T-cell (primary cell): ENCODE data around the gene PDS5A. TPM values are rescaled to one million over a fixed set of nuclear protein-coding genes. Genes with fewer than 3 reads are reported as not detected.
"Not testable (repeated sequence)": the region's sequence is repeated elsewhere in the genome, so short reads cannot be mapped to it uniquely, and the experiment has no call there.

Experiments
- ATAC-seq, 4 experiments: fragments of 200-7000 bp in 3 of 4; fragments of 150-1000 bp in 1 of 4; cut with Tn5 transposase; replicated peaks in 1 of 4; 1 replicate in 3 of 4; 2 replicates in 1 of 4; pipeline ENCODE4 v1.10.0; 2021; ENCODE audit warnings: moderate library complexity in 3 of 4, mild to moderate bottlenecking in 2 of 4, moderate number of reproducible peaks in 1 of 4
- CTCF ChIA-PET, 2 donors: fragments of 300-600 bp; sonication (Branson Sonifier 250); formaldehyde crosslinking; loops; one replicate each; lab custom pipeline; 2022; ENCODE audit warnings: antibody characterized with exemption in 2 of 2; lab: Charles Lee
- POLR2A ChIA-PET, 2 donors: fragments of 300-600 bp; sonication (Branson Sonifier 250); formaldehyde crosslinking; loops; one replicate each; lab custom pipeline; 2022; ENCODE audit warnings: antibody characterized with exemption in 2 of 2; lab: Charles Lee
- DNase-seq, 35 experiments: peaks; one replicate each; pipeline versions ENCODE4 v3.0.0 to v3.0.0-alpha.2; 2013 to 2023
- H3K27ac ChIP-seq: one replicate; pipeline ENCODE4 v1.5.1; 2013; ENCODE audit warnings: low read length
- H3K27me3 ChIP-seq, 2 experiments: replicated peaks in 1 of 2; 1 replicate in 1 of 2; 2 replicates in 1 of 2; pipeline versions ENCODE4 v1.6.1 to v1.7.0; 2013; ENCODE audit warnings: low read length in 1 of 2, mixed read lengths in 1 of 2; ENCODE audit not compliant: control insufficient read depth in 2 of 2, insufficient read depth in 2 of 2; ENCODE audit errors: extremely low read depth in 1 of 2
- H3K36me3 ChIP-seq, 2 donors: 1 replicate in 1 of 2; 2 replicates in 1 of 2; pipeline versions ENCODE4 v1.6.1 to v1.7.0; 2013; ENCODE audit warnings: low read length in 1 of 2; ENCODE audit not compliant: control insufficient read depth in 2 of 2, insufficient read depth in 1 of 2; ENCODE audit errors: extremely low read depth in 1 of 2
- H3K4me1 ChIP-seq, 2 experiments: 1 replicate in 1 of 2; 2 replicates in 1 of 2; pipeline versions ENCODE4 v1.6.1 to v1.7.0; 2013; ENCODE audit warnings: low read length in 2 of 2, mixed read lengths in 1 of 2; ENCODE audit not compliant: insufficient read depth in 2 of 2, control insufficient read depth in 1 of 2; ENCODE audit errors: extremely low read depth in 1 of 2
- H3K4me3 ChIP-seq, 2 donors: 1 replicate in 1 of 2; 2 replicates in 1 of 2; pipeline versions ENCODE4 v1.5.1 to v1.7.0; 2013; ENCODE audit warnings: mild to moderate bottlenecking in 2 of 2, low read length in 1 of 2, moderate library complexity in 1 of 2; ENCODE audit not compliant: control insufficient read depth in 1 of 2; ENCODE audit errors: extremely low read depth in 1 of 2
- H3K9me3 ChIP-seq: 2 replicates; pipeline ENCODE4 v1.7.0; 2013
- H3K27ac Mint-ChIP-seq, 2 donors: one replicate each; pipeline ENCODE4 v1.8.0; 2020 to 2021; ENCODE audit warnings: mild to moderate bottlenecking in 2 of 2, mixed read lengths in 2 of 2
- H3K27me3 Mint-ChIP-seq, 2 donors: one replicate each; pipeline ENCODE4 v1.8.0; 2021 to 2022; ENCODE audit warnings: mixed read lengths in 2 of 2
- H3K36me3 Mint-ChIP-seq: one replicate; pipeline ENCODE4 v1.8.0; 2021; ENCODE audit warnings: mixed read lengths
- H3K4me1 Mint-ChIP-seq, 3 donors: one replicate each; pipeline ENCODE4 v1.8.0; 2020 to 2022; ENCODE audit warnings: mixed read lengths in 3 of 3, mild to moderate bottlenecking in 1 of 3
- H3K4me3 Mint-ChIP-seq, 3 donors: one replicate each; pipeline ENCODE4 v1.8.0; 2020 to 2022; ENCODE audit warnings: mild to moderate bottlenecking in 3 of 3, mixed read lengths in 3 of 3, moderate library complexity in 3 of 3
- H3K9me3 Mint-ChIP-seq, 3 donors: one replicate each; pipeline ENCODE4 v1.8.0; 2020 to 2022; ENCODE audit warnings: mixed read lengths in 3 of 3
- WGBS: methylation state at CpG from one replicate; pipeline ENCODE4 v1.1.5; 2013; ENCODE audit warnings: missing lambda C conversion rate; ENCODE audit not compliant: insufficient coverage; 5-methylcytosine and 5-hydroxymethylcytosine counted together
- total RNA-seq, 35 experiments: library from RNA in 6 of 35; stranded (reverse) in 6 of 35; fragments of 120-200 nt in 1 of 35; gene quantifications; one replicate each; pipeline versions ENCODE4 v1.2.1 to v1.2.4 and lab custom pipeline; 2013 to 2026

PDS5A gene
- total RNA-seq, 5 donors from 2014 or later (not counting 1 experiment from before 2014, with no cell fraction given): 73.5 to 113 (median 88.5) TPM

- no peak for ATAC-seq
- no peak for DNase-seq
- H3K36me3 ChIP-seq: no peaks in the 10 kb centered on the region
- WGBS: 70% methylated on average over 2 of the region's 8 CpGs
- Mint-ChIP-seq H3K9me3 (no peaks in the 10 kb centered on the region), H3K36me3 (no peaks in the 10 kb centered on the region), H3K27ac (no peak overlapping the region), H3K27me3 (peaks cover 0 to 1% of the 10 kb centered on the region in 2 donors), H3K4me1 (peaks cover 0 to 9% (median 0%) of the 10 kb centered on the region in 3 donors), H3K4me3 (no peak overlapping the region)
- no peak overlapping the region for H3K4me3 ChIP-seq
- H3K27me3 ChIP-seq: peaks cover 0 to 3% of the 10 kb centered on the region in 2 experiments
- CTCF ChIA-PET: interaction anchor here in 1 of 2 donors (0.6 kb wide), 1 partner anchor 573 kb away, joined by 3 read pairs; no protein-coding TSS in a partner anchor
- no peak overlapping the region for H3K27ac ChIP-seq
- no peaks in the 10 kb centered on the region for H3K4me1 ChIP-seq
- no peaks in the 10 kb centered on the region for H3K9me3 ChIP-seq
- POLR2A ChIA-PET: interaction anchor here in 1 of 2 donors (0.5 kb wide), 1 partner anchor 141 kb away, joined by 8 read pairs; no protein-coding TSS in a partner anchor
Observed at GRCh38 chr4:39808231-39808749, 169.4 kb downstream of the PDS5A start.

GRCh38 chr4:39802005-39802404 is 175.7 kb downstream of the PDS5A start:
- WGBS: 90% methylated on average over 3 of the region's 4 CpGs
- H3K36me3 Mint-ChIP-seq: no peaks in the 10 kb centered on the region
- no peak for ATAC-seq
- H3K9me3 Mint-ChIP-seq: no peaks in the 10 kb centered on the region
- Histone ChIP-seq H3K9me3 (no peaks in the 10 kb centered on the region), H3K36me3 (no peaks in the 10 kb centered on the region), H3K4me3 (no peak overlapping the region), H3K27ac (no peak overlapping the region), H3K4me1 (no peaks in the 10 kb centered on the region), H3K27me3 (peaks cover 0 to 3% of the 10 kb centered on the region in 2 experiments)
- peaks cover 0 to 1% of the 10 kb centered on the region in 2 donors for H3K27me3 Mint-ChIP-seq
- CTCF ChIA-PET: no interaction called here
- POLR2A ChIA-PET: no interaction called here
- no peak overlapping the region for H3K27ac Mint-ChIP-seq
- DNase-seq: no peak
- H3K4me1 Mint-ChIP-seq: no peaks in the 10 kb centered on the region
- no peak overlapping the region for H3K4me3 Mint-ChIP-seq

- H3K27me3 Mint-ChIP-seq, POLR2A ChIA-PET, H3K4me1 Mint-ChIP-seq: not testable (repeated sequence)
Observed at GRCh38 chr4:39792976-39793375, 184.7 kb downstream of the PDS5A start.

GRCh38 chr4:39792529-39792928 is 185.2 kb downstream of the PDS5A start:
- Mint-ChIP-seq H3K27ac (no peak overlapping the region), H3K4me3 (no peak overlapping the region), H3K4me1 (no peaks in the 10 kb centered on the region), H3K9me3 (peaks cover 0 to 4% (median 0%) of the 10 kb centered on the region in 3 donors), H3K36me3 (no peaks in the 10 kb centered on the region), H3K27me3 (no peaks in the 10 kb centered on the region)
- DNase-seq (no peak), ATAC-seq (no peak)
- Histone ChIP-seq H3K36me3 (no peaks in the 10 kb centered on the region), H3K27me3 (no peaks in the 10 kb centered on the region), H3K9me3 (no peaks in the 10 kb centered on the region), H3K4me1 (no peaks in the 10 kb centered on the region), H3K27ac (no peak overlapping the region), H3K4me3 (no peak overlapping the region)
- ChIA-PET POLR2A (no interaction called here), CTCF (no interaction called here)
- WGBS: no CpG with 5 or more reads among the region's 3 CpGs

More at GRCh38 chr4:39792976-39793375, 184.7 kb downstream of the PDS5A start:
- WGBS: 93% methylated on average over 9 of the region's 13 CpGs
- H3K36me3 Mint-ChIP-seq, H3K27me3 ChIP-seq, DNase-seq, H3K9me3 Mint-ChIP-seq, ATAC-seq, CTCF ChIA-PET, H3K4me3 Mint-ChIP-seq, H3K4me1 ChIP-seq, H3K27ac ChIP-seq, H3K9me3 ChIP-seq, H3K36me3 ChIP-seq, H3K27ac Mint-ChIP-seq, H3K4me3 ChIP-seq: not testable (repeated sequence)

GRCh38 chr4:39792128-39792527 is 185.6 kb downstream of the PDS5A start:
- peaks cover 0 to 4% (median 0%) of the 10 kb centered on the region in 3 donors for H3K9me3 Mint-ChIP-seq
- Histone ChIP-seq H3K27me3 (no peaks in the 10 kb centered on the region), H3K36me3 (no peaks in the 10 kb centered on the region), H3K27ac (no peak overlapping the region), H3K4me3 (no peak overlapping the region), H3K4me1 (no peaks in the 10 kb centered on the region), H3K9me3 (no peaks in the 10 kb centered on the region)
- no peak overlapping the region for H3K4me3 Mint-ChIP-seq
- DNase-seq (no peak), ATAC-seq (no peak)
- no peak overlapping the region for H3K27ac Mint-ChIP-seq
- ChIA-PET POLR2A (no interaction called here), CTCF (no interaction called here)
- H3K36me3 Mint-ChIP-seq: no peaks in the 10 kb centered on the region
- H3K27me3 Mint-ChIP-seq: no peaks in the 10 kb centered on the region
- WGBS: no CpG with 5 or more reads among the region's 5 CpGs
- H3K4me1 Mint-ChIP-seq: no peaks in the 10 kb centered on the region

- peaks cover 0 to 4% (median 0%) of the 10 kb centered on the region in 3 donors for H3K4me1 Mint-ChIP-seq
- peaks cover 0 to 4% (median 0%) of the 10 kb centered on the region in 3 donors for H3K9me3 Mint-ChIP-seq
- WGBS: 96% methylated on average over 4 of the region's 4 CpGs
- DNase-seq: no peak
- no peaks in the 10 kb centered on the region for H3K27me3 Mint-ChIP-seq
- ChIA-PET CTCF (no interaction called here), POLR2A (no interaction called here)
- no peaks in the 10 kb centered on the region for H3K4me1 ChIP-seq
- no peaks in the 10 kb centered on the region for H3K27me3 ChIP-seq
- H3K27ac ChIP-seq: no peak overlapping the region
- no peaks in the 10 kb centered on the region for H3K9me3 ChIP-seq
- H3K4me3 ChIP-seq: no peak overlapping the region
- no peaks in the 10 kb centered on the region for H3K36me3 Mint-ChIP-seq
- H3K4me3 Mint-ChIP-seq: no peak overlapping the region
- ATAC-seq: no peak
- H3K27ac Mint-ChIP-seq: no peak overlapping the region
- no peaks in the 10 kb centered on the region for H3K36me3 ChIP-seq
Observed at GRCh38 chr4:39786838-39787237, 190.9 kb downstream of the PDS5A start.
